PC-9 (cell line): Measurements from ENCODE around the gene C11orf52.

Experiments used
- CTCF ChIP-seq: fragments of 200-600 bp; sonication (generic); conservative IDR thresholded peaks from 2 replicates; pipeline ENCODE4 v1.6.1; 2017; ENCODE audit warnings: mixed run types, antibody characterized with exemption, mild to moderate bottlenecking, moderate library complexity
- EZH2 ChIP-seq: fragments of 200-600 bp; sonication (generic); IDR thresholded peaks from 2 replicates; pipeline ENCODE4 v1.8.0; 2017; ENCODE audit warnings: antibody characterized with exemption, low read depth

DNA sequence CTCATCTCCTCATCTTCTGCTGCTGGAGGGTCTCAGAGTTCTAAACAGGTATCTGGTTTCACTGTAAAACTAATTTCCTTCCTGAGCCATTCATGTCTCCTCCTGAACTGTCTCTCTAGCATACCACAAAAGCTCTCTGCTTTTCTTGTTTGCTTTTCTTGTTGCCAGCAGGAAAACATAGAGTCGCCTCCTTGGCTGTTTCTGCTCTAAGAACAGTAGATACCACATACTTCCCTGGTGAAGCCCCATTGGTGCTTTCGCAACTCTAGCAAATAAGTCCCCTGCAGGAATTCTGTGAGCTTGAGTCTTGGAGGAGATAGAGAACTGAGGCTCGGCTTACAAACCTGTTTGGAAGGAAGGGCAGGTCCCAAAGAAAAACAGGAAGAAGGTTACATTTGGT is 25.4 kb downstream of the C11orf52 start:
- TF ChIP-seq CTCF, result no peak
- TF ChIP-seq EZH2, result no peak
